ENCODE results near the gene ZNF215. TPM values are rescaled to one million over a fixed set of nuclear protein-coding genes. Genes with fewer than 3 reads are reported as not detected.
A peak's percentile ranks its signal among the peaks of the same experiment; 100 is the strongest.

Gene ZNF215
- total RNA-seq, 6 experiments from 2014 or later: 0.14 to 1.3 (median 0.42) TPM; not detected in 1

DNA sequence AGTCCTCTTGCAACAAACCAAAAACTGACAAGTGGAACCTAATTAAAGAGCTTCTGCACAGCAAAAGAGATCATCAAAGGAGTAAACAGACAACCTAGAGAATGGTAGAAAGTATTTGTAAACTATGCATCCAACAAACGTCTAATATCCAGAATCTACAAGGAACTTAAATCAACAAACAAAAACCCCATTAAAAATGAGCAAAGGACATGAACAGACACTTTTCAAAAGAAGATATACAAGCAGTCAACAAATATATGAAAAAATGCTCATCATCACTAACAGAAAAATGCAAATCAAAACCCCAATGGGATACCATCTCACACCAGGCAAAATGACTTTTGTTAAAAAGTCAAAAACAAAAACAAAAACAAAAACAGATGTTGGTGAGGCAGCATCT lies 60.3 kb downstream of the ZNF215 start:
- 17% methylated on average over 1 of the region's 1 CpG for whole genome bisulfite sequencing (ENCODE audit: insufficient coverage, low coverage, low lambda C conversion rate, missing lambda C conversion rate)
- TF ChIP-seq CTCF (IDR thresholded peaks at IDR 0.05) (no peak), POLR2A (IDR thresholded peaks at IDR 0.05) (no peak)
- Histone ChIP-seq H3K36me3 (no peaks in the 10 kb centered on the region), H3K27me3 (no peaks in the 10 kb centered on the region), H3K27ac (no peak overlapping the region), H3K4me3 (no peak overlapping the region), H3K9me3 (no peaks in the 10 kb centered on the region), H3K4me1 (no peaks in the 10 kb centered on the region)
- DNase-seq: no peak
- intact Hi-C loops (cut with DNase I): no loop called here
- ATAC-seq: no peak

- H3K4me3 ChIP-seq: no peak overlapping the region
- intact Hi-C loops (cut with DNase I): no loop called here
- no peaks in the 10 kb centered on the region for H3K36me3 ChIP-seq
- H3K27ac ChIP-seq: no peak overlapping the region
- ATAC-seq: no peak
- TF ChIP-seq CTCF (IDR thresholded peaks at IDR 0.05): no peak
- TF ChIP-seq POLR2A (IDR thresholded peaks at IDR 0.05): no peak
- no peak for DNase-seq
- no peaks in the 10 kb centered on the region for H3K4me1 ChIP-seq
- H3K27me3 ChIP-seq: no peaks in the 10 kb centered on the region
- no peaks in the 10 kb centered on the region for H3K9me3 ChIP-seq
These were observed 62.3 kb downstream of the ZNF215 start for GRCh38 chr11:6988506-6988905.

- Histone ChIP-seq H3K36me3 (no peaks in the 10 kb centered on the region), H3K4me3 (no peak overlapping the region), H3K9me3 (no peaks in the 10 kb centered on the region), H3K4me1 (peaks cover 0 to 3% (median 0%) of the 10 kb centered on the region in 4 donors), H3K27ac (no peak overlapping the region), H3K27me3 (no peaks in the 10 kb centered on the region)
- no peak for TF ChIP-seq CTCF (IDR thresholded peaks at IDR 0.05)
- TF ChIP-seq POLR2A (IDR thresholded peaks at IDR 0.05): no peak
- intact Hi-C loops (cut with DNase I): no loop called here
- no peak for DNase-seq
- 87% methylated on average over 6 of the region's 6 CpGs for WGBS (ENCODE audit: insufficient coverage, low coverage, low lambda C conversion rate, missing lambda C conversion rate)
- peak in 2 of 4 donors; percentile 22 to 47 for ATAC-seq
These were observed 65.0 kb downstream of the ZNF215 start for GRCh38 chr11:6991227-6991626.

GRCh38 chr11:6992026-6992425 lies 65.8 kb downstream of the ZNF215 start:
- intact Hi-C loops (cut with DNase I): no loop called here

More at GRCh38 chr11:6992026-6992425, 65.8 kb downstream of the ZNF215 start:
- TF ChIP-seq CTCF (IDR thresholded peaks at IDR 0.05) (no peak), POLR2A (IDR thresholded peaks at IDR 0.05) (no peak)
- ATAC-seq (no peak), DNase-seq (no peak)
- no peaks in the 10 kb centered on the region for H3K9me3 ChIP-seq
- H3K27ac ChIP-seq: no peak overlapping the region
- H3K4me1 ChIP-seq: peaks cover 0 to 3% (median 0%) of the 10 kb centered on the region in 4 donors
- H3K4me3 ChIP-seq: no peak overlapping the region
- no peaks in the 10 kb centered on the region for H3K36me3 ChIP-seq
- WGBS (ENCODE audit: insufficient coverage, low coverage, low lambda C conversion rate, missing lambda C conversion rate): 53% methylated on average over 2 of the region's 2 CpGs
- no peaks in the 10 kb centered on the region for H3K27me3 ChIP-seq
